Psoas muscle (tissue), 8 donors: ENCODE measurements around the gene PRKCA. TPM values are rescaled to one million over a fixed set of nuclear protein-coding genes. Genes with fewer than 3 reads are reported as not detected.

Experiments used
- ATAC-seq, 4 donors: fragments of 200-7000 bp; cut with Tn5 transposase; one replicate each; pipeline ENCODE4 v1.9.1; 2020; ENCODE audit warnings: moderate library complexity in 3 of 4, mild to moderate bottlenecking in 2 of 4
- DNase-seq, 2 donors: peaks; one replicate each; pipeline ENCODE4 v3.0.0-alpha.2; 2020
- H3K27ac ChIP-seq: fragments of 200-600 bp; one replicate; pipeline ENCODE4 v1.8.0; 2022
- H3K27me3 ChIP-seq, 3 donors: fragments of 200-600 bp in 1 of 3; one replicate each; pipeline versions ENCODE4 v1.6.1 to v1.8.0; 2013 to 2022; ENCODE audit warnings: low read length in 2 of 3, mild to moderate bottlenecking in 2 of 3, moderate library complexity in 1 of 3; ENCODE audit not compliant: insufficient read depth in 3 of 3
- H3K36me3 ChIP-seq, 2 donors: fragments of 200-600 bp in 1 of 2; one replicate each; pipeline versions ENCODE4 v1.6.1 to v1.8.0; 2013 to 2022; ENCODE audit warnings: low read depth in 1 of 2, mild to moderate bottlenecking in 1 of 2, moderate library complexity in 1 of 2; ENCODE audit not compliant: insufficient read depth in 1 of 2
- H3K4me1 ChIP-seq: fragments of 200-600 bp; one replicate; pipeline ENCODE4 v1.8.0; 2022
- H3K4me3 ChIP-seq: fragments of 200-600 bp; one replicate; pipeline ENCODE4 v1.8.0; 2022; ENCODE audit warnings: mild to moderate bottlenecking
- H3K9me3 ChIP-seq: fragments of 200-600 bp; one replicate; pipeline ENCODE4 v1.8.0; 2022
- WGBS, 3 donors: extraction: QIAGEN DNeasy Blood & Tissue Kit; methylation state at CpG; one replicate each; pipeline versions ENCODE4 v1.1.6 to v1.1.7; 2013; 5-methylcytosine and 5-hydroxymethylcytosine counted together
- intact Hi-C, 2 donors: fragments of 100-400 bp; cut with DNase I; formaldehyde crosslinking; loops; one replicate each; pipeline versions ENCODE4 v1.11.0 to v1.14.2; 2022
- polyA plus RNA-seq, 3 donors: library from polyadenylated mRNA; stranded (reverse); fragments of 200-250 nt; gene quantifications; one replicate each; pipeline ENCODE4 v1.2.3, GENCODE V29; 2013
- total RNA-seq, 4 donors: library from RNA; stranded (reverse); fragmentation: NEBNext Ultra II Directional in 2 of 4; extraction: Animal tissue kit (Norgen Biotek cat#: 25700) in 2 of 4; gene quantifications; one replicate each; pipeline versions ENCODE4 v1.2.1 to v1.2.4, GENCODE V29; 2021 to 2023
- TF ChIP-seq, protein P1 (sequence below): fragments of 200-600 bp; IDR thresholded peaks from one replicate; pipeline ENCODE4 v1.8.0; 2022; ENCODE audit warnings: antibody characterized with exemption
- donor health status: healthy with polysubstance abuse.
- donor health status: DM: no; HTN: no; CAD: no; lungs with moderate emphysema.
- donor health status: Bipolar disorder and iron deficiency.
- donor health status: healthy.
- donor health status: DM: yes; HTN: yes; CAD: no.
- donor health status: DM: no; HTN: no; CAD: no.
- donor health status: DM: no; HTN: no; CAD: no.
- donor health status: DM: yes; HTN: yes; CAD: no.

The PRKCA gene
- total and polyA plus RNA-seq, 7 donors = 0.35 to 15.5 (median 8.2) TPM

DNA sequence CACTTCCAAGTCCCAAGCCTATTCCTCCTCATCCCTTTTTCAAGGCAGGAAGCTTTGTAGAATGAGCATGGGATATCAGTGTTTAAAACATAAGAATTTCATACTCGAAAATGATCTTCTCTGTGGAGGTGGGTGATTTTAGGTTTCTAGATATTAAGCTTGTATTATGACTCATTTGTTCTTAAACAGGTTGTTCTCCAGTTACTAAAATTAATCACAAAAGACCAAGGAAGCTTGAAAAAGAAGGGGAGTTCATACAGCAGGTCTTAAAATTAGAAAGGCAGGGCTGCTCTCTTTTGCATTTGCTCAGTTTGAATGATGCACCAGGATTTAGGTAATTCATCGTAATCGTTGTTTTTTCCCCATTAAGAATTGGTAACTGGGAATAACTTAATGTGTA is 208.7 kb downstream of the PRKCA start:
- Histone ChIP-seq H3K27me3 (no peaks in the 10 kb centered on the region), H3K4me1 (peaks cover 13% of the 10 kb centered on the region), H3K36me3 (no peaks in the 10 kb centered on the region), H3K9me3 (no peaks in the 10 kb centered on the region), H3K27ac (no peak overlapping the region), H3K4me3 (no peak overlapping the region)
- no peak for ATAC-seq
- intact Hi-C loops = no loop called here
- 89 to 92% (median 91%) methylated on average over 3 of the region's 3 CpGs for WGBS, 3 donors
- TF ChIP-seq, protein P1, sequence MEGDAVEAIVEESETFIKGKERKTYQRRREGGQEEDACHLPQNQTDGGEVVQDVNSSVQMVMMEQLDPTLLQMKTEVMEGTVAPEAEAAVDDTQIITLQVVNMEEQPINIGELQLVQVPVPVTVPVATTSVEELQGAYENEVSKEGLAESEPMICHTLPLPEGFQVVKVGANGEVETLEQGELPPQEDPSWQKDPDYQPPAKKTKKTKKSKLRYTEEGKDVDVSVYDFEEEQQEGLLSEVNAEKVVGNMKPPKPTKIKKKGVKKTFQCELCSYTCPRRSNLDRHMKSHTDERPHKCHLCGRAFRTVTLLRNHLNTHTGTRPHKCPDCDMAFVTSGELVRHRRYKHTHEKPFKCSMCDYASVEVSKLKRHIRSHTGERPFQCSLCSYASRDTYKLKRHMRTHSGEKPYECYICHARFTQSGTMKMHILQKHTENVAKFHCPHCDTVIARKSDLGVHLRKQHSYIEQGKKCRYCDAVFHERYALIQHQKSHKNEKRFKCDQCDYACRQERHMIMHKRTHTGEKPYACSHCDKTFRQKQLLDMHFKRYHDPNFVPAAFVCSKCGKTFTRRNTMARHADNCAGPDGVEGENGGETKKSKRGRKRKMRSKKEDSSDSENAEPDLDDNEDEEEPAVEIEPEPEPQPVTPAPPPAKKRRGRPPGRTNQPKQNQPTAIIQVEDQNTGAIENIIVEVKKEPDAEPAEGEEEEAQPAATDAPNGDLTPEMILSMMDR = no peak
- no peak for DNase-seq

DNA sequence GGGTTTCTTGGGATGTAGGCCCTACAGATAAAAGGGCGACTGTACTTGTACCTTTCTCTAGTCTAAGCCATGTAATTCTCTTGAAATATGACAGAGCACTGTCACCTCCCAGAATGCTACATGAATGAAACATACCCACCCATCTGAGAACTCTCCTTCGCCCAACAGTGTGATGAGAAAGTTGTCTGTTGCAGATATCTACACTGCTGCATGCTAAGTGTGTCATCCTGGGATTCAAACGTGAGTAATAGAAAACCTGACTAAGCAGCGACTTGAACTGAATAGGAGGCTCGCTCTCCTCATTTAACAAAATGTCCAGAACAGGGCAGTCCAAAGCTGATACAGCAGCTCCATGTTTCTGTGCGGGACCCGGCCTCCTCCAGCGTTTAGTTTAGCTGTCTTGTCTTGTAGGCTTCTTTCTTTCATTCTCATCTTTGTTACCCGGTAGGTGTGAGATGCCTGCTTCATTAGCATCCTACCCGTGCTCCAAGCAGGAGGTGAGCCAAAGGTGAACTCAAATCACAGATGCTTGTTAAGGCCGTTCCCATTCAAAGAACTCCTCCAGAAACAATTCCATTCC is 211.9 kb downstream of the PRKCA start:
- intact Hi-C loops = no loop called here
- WGBS, 3 donors = 81 to 86% (median 85%) methylated on average over 11 of the region's 11 CpGs
- no peak for ATAC-seq
- Histone ChIP-seq H3K4me3 (no peak overlapping the region), H3K27me3 (no peaks in the 10 kb centered on the region), H3K36me3 (no peaks in the 10 kb centered on the region), H3K4me1 (peaks cover 12% of the 10 kb centered on the region), H3K9me3 (no peaks in the 10 kb centered on the region), H3K27ac (no peak overlapping the region)
- no peak for DNase-seq
- TF ChIP-seq, protein P1 = no peak

DNA sequence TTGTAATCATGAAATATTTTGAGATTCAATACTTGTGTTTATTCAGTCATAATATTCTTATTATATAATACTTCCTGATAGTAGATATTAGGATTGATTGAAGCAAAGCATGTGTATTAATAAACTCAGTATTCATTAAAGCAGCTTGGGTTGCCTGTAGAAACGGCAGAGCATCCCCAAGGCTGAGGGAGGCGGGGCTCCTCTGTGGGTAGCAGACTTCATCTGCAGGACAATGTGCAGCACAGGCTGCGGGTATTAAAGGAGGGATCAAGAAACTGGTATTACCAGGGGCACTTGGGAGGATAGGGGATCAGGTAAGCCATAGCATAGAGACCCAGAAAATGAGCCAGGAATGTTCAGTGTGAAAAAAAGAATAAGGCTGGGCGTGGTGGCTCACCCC is 213.6 kb downstream of the PRKCA start:
- Histone ChIP-seq H3K27ac (no peak overlapping the region), H3K9me3 (no peaks in the 10 kb centered on the region), H3K27me3 (no peaks in the 10 kb centered on the region), H3K36me3 (no peaks in the 10 kb centered on the region), H3K4me1 (peaks cover 12% of the 10 kb centered on the region), H3K4me3 (no peak overlapping the region)
- intact Hi-C loops = no loop called here
- TF ChIP-seq, protein P1 = no peak
- ATAC-seq = no peak
- 80 to 84% (median 81%) methylated on average over 4 of the region's 4 CpGs for WGBS, 3 donors
- no peak for DNase-seq

DNA sequence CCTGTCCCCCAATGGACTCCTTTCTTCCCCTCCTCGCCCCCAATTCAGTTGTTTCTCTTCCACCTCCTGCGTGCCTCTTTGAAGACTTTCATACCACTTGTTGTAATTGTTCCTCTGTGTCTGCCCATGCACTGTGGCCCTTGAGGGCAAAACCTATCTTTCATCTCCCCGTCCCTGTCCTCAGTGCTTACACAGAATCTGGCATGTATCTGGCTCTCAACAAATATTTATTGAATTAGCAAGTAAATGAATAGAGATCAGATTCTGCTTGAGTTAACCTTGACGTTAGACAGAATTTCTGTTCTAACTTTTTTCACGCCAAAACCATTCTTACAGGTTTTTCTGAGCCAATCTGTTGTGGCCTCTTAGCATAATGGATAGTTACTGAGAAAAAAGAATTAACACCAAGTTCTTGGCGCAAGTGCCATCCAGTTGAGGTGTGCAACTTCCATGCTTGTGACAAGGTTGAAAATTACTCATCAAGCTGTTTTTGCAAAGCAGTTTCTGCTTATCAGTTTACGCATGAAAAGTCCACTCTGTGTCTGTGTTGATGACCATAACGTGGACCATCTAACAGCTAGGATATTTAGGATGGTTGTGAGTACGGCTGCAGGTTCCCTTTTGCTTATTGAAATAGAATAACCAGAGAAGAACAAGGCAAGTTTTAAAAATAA is 215.1 kb downstream of the PRKCA start:
- TF ChIP-seq, protein P1 = no peak
- no peak overlapping the region for H3K4me3 ChIP-seq
- peak overlapping the region; percentile 27 for H3K27ac ChIP-seq
- H3K36me3 ChIP-seq = no peaks in the 10 kb centered on the region
- H3K27me3 ChIP-seq = no peaks in the 10 kb centered on the region
- ATAC-seq (peak in 2 of 4 donors; percentile 30 to 33), DNase-seq (no peak)
- WGBS, 3 donors = 73 to 79% (median 76%) methylated on average over 9 of the region's 9 CpGs
- no peaks in the 10 kb centered on the region for H3K9me3 ChIP-seq
- H3K4me1 ChIP-seq = peaks cover 13% of the 10 kb centered on the region
- intact Hi-C loops = no loop called here

DNA sequence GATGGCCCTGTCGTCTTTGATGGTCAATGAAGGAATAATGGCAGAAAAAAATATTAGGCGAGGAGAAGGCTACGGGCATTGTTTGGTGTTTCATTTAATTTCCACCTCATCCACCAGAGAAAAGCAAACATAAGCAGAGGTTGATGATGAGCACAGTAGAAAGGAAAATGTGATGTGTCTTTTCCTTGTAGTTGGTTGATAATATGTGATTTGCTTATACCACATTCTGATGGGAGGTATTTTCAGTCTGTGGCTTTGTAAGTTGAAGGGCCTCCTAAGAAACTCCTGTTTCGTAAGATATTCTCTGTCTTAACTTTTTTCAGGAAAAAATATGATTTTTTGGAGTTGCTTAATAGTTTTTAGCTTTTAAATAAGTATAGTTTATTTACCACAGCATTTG is 215.7 kb downstream of the PRKCA start:
- H3K27ac ChIP-seq = peak overlapping the region; percentile 27
- intact Hi-C loops = no loop called here
- TF ChIP-seq, protein P1 = no peak
- no peaks in the 10 kb centered on the region for H3K36me3 ChIP-seq
- H3K27me3 ChIP-seq = no peaks in the 10 kb centered on the region
- DNase-seq (no peak), ATAC-seq (peak in 1 of 4 donors; percentile 13)
- no peaks in the 10 kb centered on the region for H3K9me3 ChIP-seq
- WGBS, 3 donors = 65 to 77% (median 72%) methylated on average over 4 of the region's 4 CpGs
- H3K4me3 ChIP-seq = no peak overlapping the region
- H3K4me1 ChIP-seq = peaks cover 18% of the 10 kb centered on the region
